Bronchial epithelial cell (primary cell): ENCODE measurements around the gene SLITRK1. TPM values are rescaled to one million over a fixed set of nuclear protein-coding genes. Genes with fewer than 3 reads are reported as not detected.

ENCODE experiments used
- DNase-seq: peaks from one replicate; pipeline ENCODE4 v3.0.0-alpha.2; 2010; ENCODE audit warnings: low read depth
- FAIRE-seq: peaks from 2 replicates; lab custom pipeline; 2011; peaks lifted over from hg19 to GRCh38; lab: Jason Lieb, UNC
- H3K27me3 ChIP-seq: 2 replicates; pipeline ENCODE4 v1.5.1; 2011; ENCODE audit warnings: low read length; ENCODE audit not compliant: control insufficient read depth, insufficient read depth
- H3K36me3 ChIP-seq: 2 replicates; pipeline ENCODE4 v1.5.1; 2011; ENCODE audit warnings: low read length; ENCODE audit not compliant: control insufficient read depth, insufficient read depth
- H3K4me3 ChIP-seq: 2 replicates; pipeline ENCODE4 v1.5.1; 2011; ENCODE audit warnings: mild to moderate bottlenecking, low read depth, low read length, control low read depth
- total RNA-seq: library from RNA; depleted of rRNA; stranded (reverse); fragments of >200 nt; gene quantifications from 2 replicates; pipeline ENCODE4 v1.2.1, GENCODE V29; 2014
- TF ChIP-seq, protein P1 (sequence below): IDR thresholded peaks from 2 replicates; pipeline ENCODE4 v1.5.1; 2011; ENCODE audit warnings: mild to moderate bottlenecking, moderate library complexity, low read length, control low read depth, inconsistent platforms; ENCODE audit not compliant: insufficient read depth, severe bottlenecking

SLITRK1 gene
- total RNA-seq, 1 donor from 2014 or later = not detected

DNA sequence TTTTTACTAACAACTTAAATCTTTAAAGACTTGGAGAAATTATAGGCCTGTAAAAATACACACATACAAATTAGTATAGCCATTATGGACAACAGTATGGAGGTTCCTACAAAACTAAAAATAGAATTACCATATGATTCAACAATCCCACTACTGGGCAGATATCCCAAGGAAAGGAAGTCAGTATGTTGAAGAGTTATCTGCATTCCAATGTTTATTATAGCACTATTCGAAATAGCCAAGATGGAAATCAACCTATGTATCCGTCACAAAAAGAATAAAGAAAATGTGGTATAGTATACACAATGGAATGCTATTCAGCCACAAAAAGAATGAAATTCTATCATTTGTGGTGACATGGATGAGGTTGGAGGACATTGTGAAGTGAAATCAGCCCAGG is 37.2 kb downstream of the SLITRK1 start:
- Histone ChIP-seq H3K27me3 (no peaks in the 10 kb centered on the region), H3K4me3 (no peak overlapping the region), H3K36me3 (no peaks in the 10 kb centered on the region)
- TF ChIP-seq, protein P1, sequence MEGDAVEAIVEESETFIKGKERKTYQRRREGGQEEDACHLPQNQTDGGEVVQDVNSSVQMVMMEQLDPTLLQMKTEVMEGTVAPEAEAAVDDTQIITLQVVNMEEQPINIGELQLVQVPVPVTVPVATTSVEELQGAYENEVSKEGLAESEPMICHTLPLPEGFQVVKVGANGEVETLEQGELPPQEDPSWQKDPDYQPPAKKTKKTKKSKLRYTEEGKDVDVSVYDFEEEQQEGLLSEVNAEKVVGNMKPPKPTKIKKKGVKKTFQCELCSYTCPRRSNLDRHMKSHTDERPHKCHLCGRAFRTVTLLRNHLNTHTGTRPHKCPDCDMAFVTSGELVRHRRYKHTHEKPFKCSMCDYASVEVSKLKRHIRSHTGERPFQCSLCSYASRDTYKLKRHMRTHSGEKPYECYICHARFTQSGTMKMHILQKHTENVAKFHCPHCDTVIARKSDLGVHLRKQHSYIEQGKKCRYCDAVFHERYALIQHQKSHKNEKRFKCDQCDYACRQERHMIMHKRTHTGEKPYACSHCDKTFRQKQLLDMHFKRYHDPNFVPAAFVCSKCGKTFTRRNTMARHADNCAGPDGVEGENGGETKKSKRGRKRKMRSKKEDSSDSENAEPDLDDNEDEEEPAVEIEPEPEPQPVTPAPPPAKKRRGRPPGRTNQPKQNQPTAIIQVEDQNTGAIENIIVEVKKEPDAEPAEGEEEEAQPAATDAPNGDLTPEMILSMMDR = no peak
- FAIRE-seq (no peak), DNase-seq (no peak)

DNA sequence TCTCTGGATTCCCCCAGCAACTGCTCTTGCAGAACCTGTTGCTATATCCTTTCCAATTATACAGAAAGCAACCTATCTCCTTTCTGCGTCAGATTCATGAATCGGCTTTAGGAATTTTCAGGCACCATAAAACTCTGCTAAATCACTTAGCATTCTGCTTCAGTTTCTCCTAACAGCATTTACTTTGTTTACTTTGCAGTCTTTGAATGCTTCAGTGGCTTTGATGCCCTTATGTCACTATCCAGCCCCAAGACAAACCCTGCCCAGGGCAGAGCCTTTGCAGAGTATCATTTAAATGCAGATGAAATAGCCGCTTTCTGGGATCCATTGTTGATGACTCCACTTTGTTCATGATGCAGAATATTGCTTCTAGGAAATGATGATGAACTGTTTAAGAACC is 43.1 kb downstream of the SLITRK1 start:
- FAIRE-seq = no peak

DNA sequence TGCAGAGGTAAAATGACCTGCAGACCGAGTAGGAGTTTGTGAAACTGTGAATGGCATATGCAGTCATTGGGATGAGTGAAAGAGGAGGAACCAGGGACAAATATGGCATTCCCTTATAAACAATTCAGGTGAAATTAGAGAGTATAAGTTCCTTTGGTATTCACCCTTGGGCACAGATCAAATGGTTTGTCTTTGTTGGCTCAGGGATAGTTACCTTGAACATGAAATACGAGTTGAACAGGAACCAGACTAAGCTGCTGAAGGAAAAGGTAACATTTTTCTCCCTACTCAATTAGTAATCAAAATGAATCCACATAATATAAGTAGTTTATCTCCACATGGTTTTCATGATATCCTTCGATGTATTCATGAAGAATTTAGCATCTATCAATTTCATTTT is 50.5 kb downstream of the SLITRK1 start:
- no peak for FAIRE-seq
- no peaks in the 10 kb centered on the region for H3K27me3 ChIP-seq
- DNase-seq = peak; percentile 12

More for the DNA sequence above, 43.1 kb downstream of the SLITRK1 start:
- no peaks in the 10 kb centered on the region for H3K36me3 ChIP-seq
- H3K4me3 ChIP-seq = no peak overlapping the region
- DNase-seq = no peak
- TF ChIP-seq, protein P1 = no peak
- H3K27me3 ChIP-seq = no peaks in the 10 kb centered on the region

DNA sequence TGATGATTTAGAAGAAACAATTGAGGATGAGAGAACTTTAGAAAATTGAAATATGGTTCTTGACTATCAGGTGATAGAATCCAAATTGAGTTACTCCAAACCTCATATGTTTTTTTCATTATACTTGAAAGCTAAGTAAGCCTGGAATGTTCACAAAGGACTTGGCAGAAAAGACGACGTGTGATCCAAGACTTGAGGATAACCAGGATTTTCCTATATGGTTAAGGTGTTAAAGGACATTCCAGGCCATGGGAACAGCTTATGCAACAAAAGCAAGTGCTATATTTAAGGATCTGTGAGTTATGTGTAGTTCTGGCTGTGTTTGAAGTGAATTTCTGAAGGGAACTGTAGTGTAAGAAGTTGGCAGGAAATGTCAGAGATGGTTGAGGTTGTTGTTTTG is 52.5 kb downstream of the SLITRK1 start:
- DNase-seq (no peak), FAIRE-seq (no peak)
- no peaks in the 10 kb centered on the region for H3K27me3 ChIP-seq
- TF ChIP-seq, protein P1 = no peak
- no peak overlapping the region for H3K4me3 ChIP-seq
- H3K36me3 ChIP-seq = no peaks in the 10 kb centered on the region

More for the DNA sequence above, 50.5 kb downstream of the SLITRK1 start:
- TF ChIP-seq, protein P1 = no peak
- H3K36me3 ChIP-seq = no peaks in the 10 kb centered on the region
- no peak overlapping the region for H3K4me3 ChIP-seq

DNA sequence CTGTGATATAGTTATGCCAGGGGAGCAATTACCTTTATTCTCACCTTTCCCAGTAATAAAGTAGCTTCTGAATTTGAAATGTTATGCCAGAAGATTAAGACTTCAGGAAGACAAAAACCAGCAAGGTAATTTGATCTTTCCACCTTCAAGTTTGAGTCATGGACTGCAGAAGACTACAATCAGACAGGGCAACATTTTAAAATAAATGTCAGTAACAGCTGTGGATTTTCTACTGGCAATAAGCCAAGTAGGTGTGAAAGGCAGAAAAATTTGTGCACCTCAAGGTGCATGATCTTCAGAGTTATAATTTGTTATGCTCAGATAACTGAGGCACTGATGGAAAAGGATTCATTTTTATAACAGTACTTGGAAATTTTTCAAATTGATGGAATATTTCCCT is 54.9 kb downstream of the SLITRK1 start:
- H3K36me3 ChIP-seq = no peaks in the 10 kb centered on the region
- no peak for FAIRE-seq
- H3K4me3 ChIP-seq = no peak overlapping the region
- H3K27me3 ChIP-seq = no peaks in the 10 kb centered on the region
- TF ChIP-seq, protein P1 = no peak
- peak; percentile 20 for DNase-seq
